Germinal center (tissue), 1 donor: Measurements from ENCODE around the gene ABHD2.

Experiments used
- DNase-seq: peaks from one replicate; pipeline ENCODE4 v3.0.0; 2012; ENCODE audit warnings: mixed read lengths, low spot score

ABHD2 gene

GRCh38 chr15:89098281-89098680 lies 10.0 kb downstream of the ABHD2 start:
- DNase-seq: no peak

- DNase-seq: no peak
Measured at GRCh38 chr15:89099968-89100367, 11.7 kb downstream of the ABHD2 start.

GRCh38 chr15:89101302-89102193 lies 13.3 kb downstream of the ABHD2 start:
- no peak for DNase-seq

- no peak for DNase-seq
Measured at GRCh38 chr15:89103481-89104171, 15.4 kb downstream of the ABHD2 start.

GRCh38 chr15:89104172-89104564 lies 15.9 kb downstream of the ABHD2 start:
- DNase-seq: no peak

- DNase-seq: no peak
Measured at GRCh38 chr15:89105147-89105546, 16.9 kb downstream of the ABHD2 start.

GRCh38 chr15:89106200-89106599 lies 17.9 kb downstream of the ABHD2 start:
- no peak for DNase-seq

GRCh38 chr15:89107984-89108383 lies 19.7 kb downstream of the ABHD2 start:
- no peak for DNase-seq

GRCh38 chr15:89108835-89109234 lies 20.6 kb downstream of the ABHD2 start:
- no peak for DNase-seq

GRCh38 chr15:89109238-89109637 lies 21.0 kb downstream of the ABHD2 start:
- no peak for DNase-seq

GRCh38 chr15:89110060-89110459 lies 21.8 kb downstream of the ABHD2 start:
- no peak for DNase-seq

- no peak for DNase-seq
Measured at GRCh38 chr15:89111352-89111751, 23.1 kb downstream of the ABHD2 start.

- no peak for DNase-seq
Measured at GRCh38 chr15:89111961-89112340, 23.7 kb downstream of the ABHD2 start.

GRCh38 chr15:89112341-89112971 lies 24.2 kb downstream of the ABHD2 start:
- no peak for DNase-seq

- no peak for DNase-seq
Measured at GRCh38 chr15:89113296-89114024, 25.2 kb downstream of the ABHD2 start.

- DNase-seq: no peak
Measured at GRCh38 chr15:89114990-89115389, 26.7 kb downstream of the ABHD2 start.

GRCh38 chr15:89115547-89115946 lies 27.3 kb downstream of the ABHD2 start:
- DNase-seq: no peak

GRCh38 chr15:89116404-89116803 lies 28.1 kb downstream of the ABHD2 start:
- DNase-seq: no peak

GRCh38 chr15:89117790-89118189 lies 29.5 kb downstream of the ABHD2 start:
- DNase-seq: no peak

- DNase-seq: no peak
Measured at GRCh38 chr15:89118481-89118989, 30.3 kb downstream of the ABHD2 start.

- DNase-seq: no peak
Measured at GRCh38 chr15:89119489-89120478, 31.5 kb downstream of the ABHD2 start.
